Upper lobe of left lung (tissue), 6 donors: ENCODE results near the gene IL1RAPL2. TPM values are rescaled to one million over a fixed set of nuclear protein-coding genes. Genes with fewer than 3 reads are reported as not detected.

Experiments
- ATAC-seq, 2 donors: fragments of 200-7000 bp; cut with Tn5 transposase; one replicate each; pipeline ENCODE4 v1.9.1; 2022; ENCODE audit warnings: mild to moderate bottlenecking in 2 of 2, moderate library complexity in 2 of 2; ENCODE audit not compliant: low FRiP score in 2 of 2
- DNase-seq, 2 donors: peaks; one replicate each; pipeline ENCODE4 v3.0.0-alpha.2; 2019 to 2020
- H3K27ac ChIP-seq, 4 donors: fragments of 200-600 bp; sonication (generic); one replicate each; pipeline ENCODE4 v1.5.1; 2016 to 2019
- H3K27me3 ChIP-seq, 4 donors: fragments of 200-600 bp; sonication (generic); one replicate each; pipeline ENCODE4 v1.5.1; 2017 to 2019
- H3K36me3 ChIP-seq, 4 donors: fragments of 200-600 bp; sonication (generic); one replicate each; pipeline ENCODE4 v1.5.1; 2016 to 2019
- H3K4me1 ChIP-seq, 4 donors: fragments of 200-600 bp; sonication (generic); one replicate each; pipeline ENCODE4 v1.5.1; 2018 to 2019
- H3K4me3 ChIP-seq, 4 donors: fragments of 200-600 bp; sonication (generic); one replicate each; pipeline ENCODE4 v1.5.1; 2017 to 2019; ENCODE audit warnings: mild to moderate bottlenecking in 2 of 4, moderate library complexity in 1 of 4
- H3K9me3 ChIP-seq, 4 donors: fragments of 200-600 bp; sonication (generic); one replicate each; pipeline ENCODE4 v1.5.1; 2018 to 2019
- CTCF ChIP-seq, 6 experiments: fragments of 450-650 bp in 4 of 6; fragments of 200-600 bp in 2 of 6; sonication (generic) in 2 of 6; IDR thresholded peaks; one replicate each; pipeline ENCODE4 v1.5.1; 2016 to 2019; ENCODE audit warnings: antibody characterized with exemption in 6 of 6
- EP300 ChIP-seq, 4 donors: sonication (generic); formaldehyde crosslinking; IDR thresholded peaks; one replicate each; pipeline ENCODE4 v1.5.1; 2017; ENCODE audit warnings: antibody characterized with exemption in 4 of 4, control low read depth in 2 of 4
- POLR2A ChIP-seq, 4 donors: fragments of 450-650 bp; IDR thresholded peaks; one replicate each; pipeline ENCODE4 v1.5.1; 2016 to 2017; ENCODE audit warnings: antibody characterized with exemption in 4 of 4, mild to moderate bottlenecking in 2 of 4
- POLR2AphosphoS5 ChIP-seq, 2 donors: sonication (generic); formaldehyde crosslinking; IDR thresholded peaks; one replicate each; pipeline ENCODE4 v1.5.1; 2017; ENCODE audit warnings: antibody characterized with exemption in 2 of 2
- WGBS, 2 donors: methylation state at CpG; one replicate each; pipeline ENCODE4 v1.1.5; 2017 to 2018; 5-methylcytosine and 5-hydroxymethylcytosine counted together
- total RNA-seq, 6 donors: library from RNA; depleted of rRNA in 4 of 6; stranded (reverse); fragments of >200 nt in 4 of 6; gene quantifications; one replicate each; pipeline versions ENCODE4 v1.1.0 to v1.2.1, GENCODE V29; 2016 to 2021
- donor health status: DM: no; HTN: no; CAD: no; lungs with moderate emphysema.
- donor health status: DM: no; HTN: yes; CAD: no; lungs with severe emphysema.

The IL1RAPL2 gene
- total RNA-seq, 6 donors from 2014 or later: not detected

- H3K27ac ChIP-seq: no peak overlapping the region
- H3K36me3 ChIP-seq: no peaks in the 10 kb centered on the region
- H3K4me3 ChIP-seq: no peak overlapping the region
- no peak for DNase-seq
- no peaks in the 10 kb centered on the region for H3K27me3 ChIP-seq
- no peak for ATAC-seq
- TF ChIP-seq CTCF (IDR thresholded peaks at IDR 0.05) (no peak), POLR2A (IDR thresholded peaks at IDR 0.05) (no peak), EP300 (IDR thresholded peaks at IDR 0.05) (no peak), POLR2AphosphoS5 (IDR thresholded peaks at IDR 0.05) (no peak)
- H3K9me3 ChIP-seq: no peaks in the 10 kb centered on the region
- H3K4me1 ChIP-seq: no peaks in the 10 kb centered on the region
Observed at GRCh38 chrX:104707572-104707971, 141.6 kb downstream of the IL1RAPL2 start.

- ATAC-seq (no peak), DNase-seq (no peak)
- no peaks in the 10 kb centered on the region for H3K27me3 ChIP-seq
- 25% methylated on average over 1 of the region's 1 CpG for WGBS, 2 donors
- no peak overlapping the region for H3K27ac ChIP-seq
- TF ChIP-seq POLR2A (IDR thresholded peaks at IDR 0.05): no peak
- no peak for TF ChIP-seq EP300 (IDR thresholded peaks at IDR 0.05)
- TF ChIP-seq POLR2AphosphoS5 (IDR thresholded peaks at IDR 0.05): no peak
- no peak for TF ChIP-seq CTCF (IDR thresholded peaks at IDR 0.05)
- H3K36me3 ChIP-seq: no peaks in the 10 kb centered on the region
- H3K4me1 ChIP-seq: no peaks in the 10 kb centered on the region
- H3K4me3 ChIP-seq: no peak overlapping the region
- H3K9me3 ChIP-seq: no peaks in the 10 kb centered on the region
Observed at GRCh38 chrX:104712515-104712914, 146.5 kb downstream of the IL1RAPL2 start.

- no peak overlapping the region for H3K27ac ChIP-seq
- no peaks in the 10 kb centered on the region for H3K9me3 ChIP-seq
- DNase-seq: no peak
- no peaks in the 10 kb centered on the region for H3K36me3 ChIP-seq
- H3K27me3 ChIP-seq: no peaks in the 10 kb centered on the region
- 59 to 74% methylated on average over 3 of the region's 3 CpGs for WGBS, 2 donors
- no peak for ATAC-seq
- no peak overlapping the region for H3K4me3 ChIP-seq
- TF ChIP-seq CTCF (IDR thresholded peaks at IDR 0.05): no peak
- TF ChIP-seq POLR2AphosphoS5 (IDR thresholded peaks at IDR 0.05): no peak
- TF ChIP-seq EP300 (IDR thresholded peaks at IDR 0.05): no peak
- TF ChIP-seq POLR2A (IDR thresholded peaks at IDR 0.05): no peak
- H3K4me1 ChIP-seq: no peaks in the 10 kb centered on the region
Observed at GRCh38 chrX:104721854-104722253, 155.9 kb downstream of the IL1RAPL2 start.

GRCh38 chrX:104728456-104728855 is 162.5 kb downstream of the IL1RAPL2 start:
- no peaks in the 10 kb centered on the region for H3K4me1 ChIP-seq
- WGBS, 2 donors: 69 to 71% methylated on average over 3 of the region's 3 CpGs
- no peaks in the 10 kb centered on the region for H3K36me3 ChIP-seq
- ATAC-seq: no peak
- no peak for DNase-seq
- H3K4me3 ChIP-seq: no peak overlapping the region
- no peak for TF ChIP-seq EP300 (IDR thresholded peaks at IDR 0.05)
- no peak for TF ChIP-seq POLR2A (IDR thresholded peaks at IDR 0.05)
- no peak for TF ChIP-seq CTCF (IDR thresholded peaks at IDR 0.05)
- TF ChIP-seq POLR2AphosphoS5 (IDR thresholded peaks at IDR 0.05): no peak
- H3K27me3 ChIP-seq: no peaks in the 10 kb centered on the region
- H3K9me3 ChIP-seq: no peaks in the 10 kb centered on the region
- no peak overlapping the region for H3K27ac ChIP-seq

- TF ChIP-seq POLR2A (IDR thresholded peaks at IDR 0.05): no peak
- no peak for TF ChIP-seq POLR2AphosphoS5 (IDR thresholded peaks at IDR 0.05)
- TF ChIP-seq CTCF (IDR thresholded peaks at IDR 0.05): no peak
- TF ChIP-seq EP300 (IDR thresholded peaks at IDR 0.05): no peak
- no peak for DNase-seq
- no peaks in the 10 kb centered on the region for H3K36me3 ChIP-seq
- H3K4me3 ChIP-seq: no peak overlapping the region
- H3K4me1 ChIP-seq: no peaks in the 10 kb centered on the region
- no peak overlapping the region for H3K27ac ChIP-seq
- H3K9me3 ChIP-seq: no peaks in the 10 kb centered on the region
- peak in 1 of 2 donors; percentile 66 for ATAC-seq
- no peaks in the 10 kb centered on the region for H3K27me3 ChIP-seq
Observed at GRCh38 chrX:104742355-104742754, 176.4 kb downstream of the IL1RAPL2 start.
